Measurements from ENCODE around the gene FOXO6.

- TF ChIP-seq EZH2 (IDR thresholded peaks at IDR 0.05; ENCODE audit: low read depth, unreplicated experiment) (no peak), CTCF (conservative IDR thresholded peaks at IDR 0.05; ENCODE audit: low read depth in 2 of 2) (no peak), JUNB (IDR thresholded peaks at IDR 0.05; ENCODE audit: unreplicated experiment) (no peak), REST (IDR thresholded peaks at IDR 0.05; ENCODE audit: unreplicated experiment) (no peak), POLR2AphosphoS5 (IDR thresholded peaks at IDR 0.05; ENCODE audit: low read depth) (no peak)
Observed at GRCh38 chr1:41315146-41315822, 46.0 kb upstream of the FOXO6 start.
